Naive thymus-derived CD8-positive, alpha-beta T cell (primary cell): ENCODE data around the gene KIF6. TPM values are rescaled to one million over a fixed set of nuclear protein-coding genes. Genes with fewer than 3 reads are reported as not detected.

Source experiments
- ATAC-seq, 2 donors: fragments of 150-1000 bp; cut with Tn5 transposase in 1 of 2; sonication (Bioruptor Pico), chemical (Tn5 transposase) in 1 of 2; 1 replicate in 1 of 2; 2 replicates in 1 of 2; pipeline ENCODE4 v1.10.0; 2021; ENCODE audit warnings: mild to moderate bottlenecking in 2 of 2, moderate library complexity in 2 of 2
- POLR2A ChIA-PET: fragments of 350-600 bp; sonication (Branson Sonifier 250); formaldehyde crosslinking; loops from one replicate; lab custom pipeline; 2021; ENCODE audit warnings: antibody characterized with exemption; lab: Charles Lee
- DNase-seq, 10 donors: peaks; one replicate each; pipeline versions ENCODE4 v3.0.0 to v3.0.0-alpha.2; 2020 to 2022
- H3K27ac Mint-ChIP-seq, 10 donors: one replicate each; pipeline ENCODE4 v1.8.0; 2020 to 2022; ENCODE audit warnings: mild to moderate bottlenecking in 10 of 10, mixed read lengths in 10 of 10, moderate library complexity in 4 of 10, inconsistent platforms in 1 of 10
- H3K27me3 Mint-ChIP-seq, 5 donors: one replicate each; pipeline ENCODE4 v1.8.0; 2021 to 2022; ENCODE audit warnings: mixed read lengths in 5 of 5
- H3K36me3 Mint-ChIP-seq, 3 donors: one replicate each; pipeline ENCODE4 v1.8.0; 2020 to 2022; ENCODE audit warnings: mixed read lengths in 3 of 3, mild to moderate bottlenecking in 2 of 3, inconsistent platforms in 1 of 3
- H3K4me1 Mint-ChIP-seq, 4 donors: one replicate each; pipeline ENCODE4 v1.8.0; 2021 to 2022; ENCODE audit warnings: mixed read lengths in 4 of 4
- H3K4me3 Mint-ChIP-seq, 10 donors: one replicate each; pipeline ENCODE4 v1.8.0; 2020 to 2022; ENCODE audit warnings: mild to moderate bottlenecking in 10 of 10, mixed read lengths in 10 of 10, moderate library complexity in 6 of 10, inconsistent platforms in 1 of 10
- H3K9me3 Mint-ChIP-seq, 9 donors: one replicate each; pipeline ENCODE4 v1.8.0; 2020 to 2022; ENCODE audit warnings: mixed read lengths in 9 of 9, mild to moderate bottlenecking in 3 of 9, inconsistent platforms in 1 of 9, moderate library complexity in 1 of 9
- polyA plus RNA-seq, 3 donors: library from polyadenylated mRNA; unstranded; fragments of 300-500 nt; fragmentation: Illumina TruSeq; gene quantifications; one replicate each; pipeline ENCODE4 v1.2.3, GENCODE V29; 2021
- total RNA-seq, 8 experiments: library from RNA in 2 of 8; stranded (reverse) in 2 of 8; gene quantifications; one replicate each; pipeline ENCODE4 v1.2.3 and lab custom pipeline; 2021 to 2026

KIF6 gene
- total and polyA plus RNA-seq, 5 experiments from 2014 or later, result 0.39 TPM; not detected in 4

DNA sequence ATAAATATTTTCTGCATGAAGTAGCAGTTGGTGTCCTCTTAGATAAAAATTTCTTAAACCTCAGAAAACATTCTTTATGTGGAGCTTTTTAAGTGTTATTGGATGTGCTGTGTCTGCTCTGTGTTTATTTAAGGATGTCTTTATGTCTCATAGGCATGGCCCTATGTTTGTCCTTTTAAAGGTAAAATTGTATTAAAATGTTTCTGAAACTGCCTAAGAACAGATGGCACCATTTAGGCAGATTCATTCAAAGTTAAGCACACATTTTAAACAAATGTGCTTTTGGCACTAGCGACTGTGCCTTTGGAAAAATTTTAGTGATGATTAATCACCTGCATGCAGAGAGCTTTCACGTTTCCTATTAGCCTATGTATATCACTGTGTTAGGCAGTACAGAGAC lies 125.2 kb downstream of the KIF6 start:
- Mint-ChIP-seq H3K4me1 (no peaks in the 10 kb centered on the region), H3K27ac (no peak overlapping the region), H3K27me3 (peaks cover 8 to 35% (median 14%) of the 10 kb centered on the region in 5 donors), H3K4me3 (no peak overlapping the region), H3K9me3 (peaks cover 0 to 2% (median 0%) of the 10 kb centered on the region in 9 donors), H3K36me3 (no peaks in the 10 kb centered on the region)
- no peak for ATAC-seq
- no peak for DNase-seq
- POLR2A ChIA-PET, result no interaction called here

DNA sequence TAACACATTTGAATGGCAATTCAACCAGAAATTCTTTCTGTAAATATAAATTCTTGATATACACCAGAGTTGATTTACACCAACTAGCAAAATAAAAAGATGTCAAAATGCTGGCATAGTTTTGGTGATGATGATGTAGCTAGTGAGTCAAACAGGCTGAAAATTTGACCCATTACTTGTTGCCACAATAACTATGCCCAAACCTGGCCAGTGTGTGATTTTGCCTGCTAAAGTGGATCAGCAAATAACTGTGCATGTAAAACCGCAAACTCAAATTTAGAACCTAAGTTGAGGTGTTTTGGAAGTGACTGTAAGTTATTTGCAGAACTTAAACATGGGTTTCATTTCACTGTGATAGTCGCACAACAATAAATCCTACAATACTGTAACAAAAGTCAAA lies 125.9 kb downstream of the KIF6 start:
- Mint-ChIP-seq H3K36me3 (no peaks in the 10 kb centered on the region), H3K27ac (no peak overlapping the region), H3K27me3 (peaks cover 8 to 37% (median 16%) of the 10 kb centered on the region in 5 donors), H3K9me3 (peaks cover 0 to 2% (median 0%) of the 10 kb centered on the region in 9 donors), H3K4me3 (no peak overlapping the region), H3K4me1 (no peaks in the 10 kb centered on the region)
- POLR2A ChIA-PET, result no interaction called here
- DNase-seq (no peak), ATAC-seq (no peak)

DNA sequence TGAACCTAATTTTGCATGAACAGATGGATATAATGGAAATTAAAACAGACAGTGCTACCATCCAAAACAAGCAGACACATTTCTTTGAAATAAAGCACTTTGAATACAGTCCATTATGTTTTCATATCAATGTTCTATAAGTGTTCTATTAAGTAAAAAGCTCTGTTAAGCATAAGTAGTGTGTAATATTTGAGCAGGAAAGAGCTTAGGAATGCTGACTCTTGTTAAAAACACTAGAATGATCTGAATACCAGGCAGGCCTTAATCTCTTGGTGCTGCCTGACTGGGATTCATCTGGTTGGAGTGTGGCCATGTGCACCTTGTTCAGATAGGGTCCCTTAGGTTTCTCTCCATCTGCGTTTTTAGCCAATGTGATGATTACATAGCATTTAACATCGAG lies 130.9 kb downstream of the KIF6 start:
- H3K27ac Mint-ChIP-seq, result no peak overlapping the region
- H3K36me3 Mint-ChIP-seq, result no peaks in the 10 kb centered on the region
- H3K27me3 Mint-ChIP-seq, result peaks cover 7 to 34% (median 23%) of the 10 kb centered on the region in 5 donors
- peaks cover 0 to 1% (median 0%) of the 10 kb centered on the region in 9 donors for H3K9me3 Mint-ChIP-seq
- no peak overlapping the region for H3K4me3 Mint-ChIP-seq
- ATAC-seq (no peak), DNase-seq (no peak)
- H3K4me1 Mint-ChIP-seq, result no peaks in the 10 kb centered on the region
- POLR2A ChIA-PET, result no interaction called here

DNA sequence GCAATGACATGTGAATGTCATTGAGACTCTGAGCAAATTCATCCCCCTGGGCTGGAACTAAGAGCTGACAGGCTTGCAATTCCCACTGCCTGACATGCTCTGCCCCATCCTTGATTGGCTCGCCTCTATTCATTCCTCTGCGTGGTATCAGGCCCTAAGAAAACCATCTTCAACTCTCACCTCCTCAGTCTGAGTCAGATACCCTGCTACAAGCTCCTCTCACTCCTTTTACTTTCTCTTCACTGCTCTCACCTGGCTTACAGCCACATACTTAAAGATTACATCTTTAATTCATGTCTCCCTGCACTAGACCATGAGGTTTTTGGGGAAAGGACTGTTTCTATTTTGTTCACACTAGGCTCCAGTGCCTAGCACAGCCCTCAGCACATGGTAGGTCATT lies 131.6 kb downstream of the KIF6 start:
- ATAC-seq, result no peak
- H3K27me3 Mint-ChIP-seq, result peaks cover 7 to 34% (median 23%) of the 10 kb centered on the region in 5 donors

DNA sequence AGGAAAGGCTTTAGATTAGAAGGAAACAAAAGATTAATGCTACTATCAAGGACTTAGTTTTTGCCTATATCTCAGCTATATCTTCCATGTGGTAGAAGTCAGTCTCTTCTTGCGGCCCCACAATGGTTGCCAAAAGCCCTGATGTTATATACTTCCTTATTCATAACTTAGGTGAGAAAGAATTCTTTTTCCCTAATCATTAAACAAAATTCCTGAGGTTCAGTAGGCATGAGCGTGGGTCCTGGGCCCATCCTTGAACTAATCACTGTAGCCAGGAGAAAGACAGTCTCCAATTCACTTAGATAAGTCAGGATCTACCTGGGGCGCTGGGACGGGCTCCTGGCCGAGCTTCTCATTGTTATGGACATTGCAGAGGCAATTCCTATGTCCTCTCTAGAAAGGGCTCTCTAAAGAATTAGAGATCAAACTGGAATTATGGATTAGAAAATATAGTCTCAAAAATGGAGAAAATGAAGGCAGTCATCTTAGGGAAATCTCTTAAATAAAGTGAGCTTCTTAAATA lies 134.3 kb downstream of the KIF6 start:
- ATAC-seq, result no peak
- POLR2A ChIA-PET, result no interaction called here
- Mint-ChIP-seq H3K27me3 (peaks cover 7 to 34% (median 16%) of the 10 kb centered on the region in 5 donors), H3K36me3 (no peaks in the 10 kb centered on the region), H3K9me3 (peaks cover 0 to 1% (median 0%) of the 10 kb centered on the region in 9 donors), H3K4me1 (no peaks in the 10 kb centered on the region), H3K4me3 (no peak overlapping the region), H3K27ac (no peak overlapping the region)
- DNase-seq, result no peak

More for the DNA sequence above, 131.6 kb downstream of the KIF6 start:
- H3K36me3 Mint-ChIP-seq, result no peaks in the 10 kb centered on the region
- POLR2A ChIA-PET, result no interaction called here
- H3K27ac Mint-ChIP-seq, result no peak overlapping the region
- DNase-seq, result no peak
- H3K4me3 Mint-ChIP-seq, result no peak overlapping the region
- H3K4me1 Mint-ChIP-seq, result no peaks in the 10 kb centered on the region
- peaks cover 0 to 1% (median 0%) of the 10 kb centered on the region in 9 donors for H3K9me3 Mint-ChIP-seq

DNA sequence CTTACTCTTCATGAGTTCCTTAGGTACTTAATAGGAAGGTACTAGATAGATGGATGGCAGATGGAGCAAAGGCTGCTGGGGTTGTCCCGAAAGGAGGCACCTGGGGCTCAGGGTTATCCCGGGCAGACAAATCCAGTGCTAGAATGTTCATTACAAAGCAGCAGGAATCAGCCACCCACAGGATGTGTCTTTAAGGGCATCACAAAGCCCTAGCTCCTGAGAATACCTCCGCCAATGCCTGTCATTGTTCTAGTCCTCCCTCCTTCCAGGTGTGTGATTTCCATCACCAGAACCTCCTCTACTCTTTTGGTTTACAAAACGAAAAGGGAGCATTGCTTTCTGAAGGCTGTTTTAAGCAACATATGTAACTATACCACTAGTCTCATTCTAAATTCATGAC lies 138.1 kb downstream of the KIF6 start:
- Mint-ChIP-seq H3K9me3 (no peaks in the 10 kb centered on the region), H3K4me3 (no peak overlapping the region), H3K27me3 (peaks cover 0 to 22% (median 10%) of the 10 kb centered on the region in 5 donors), H3K36me3 (no peaks in the 10 kb centered on the region), H3K27ac (no peak overlapping the region), H3K4me1 (no peaks in the 10 kb centered on the region)
- no peak for ATAC-seq
- POLR2A ChIA-PET, result no interaction called here
- peak in 1 of 10 donors; percentile 28 for DNase-seq

DNA sequence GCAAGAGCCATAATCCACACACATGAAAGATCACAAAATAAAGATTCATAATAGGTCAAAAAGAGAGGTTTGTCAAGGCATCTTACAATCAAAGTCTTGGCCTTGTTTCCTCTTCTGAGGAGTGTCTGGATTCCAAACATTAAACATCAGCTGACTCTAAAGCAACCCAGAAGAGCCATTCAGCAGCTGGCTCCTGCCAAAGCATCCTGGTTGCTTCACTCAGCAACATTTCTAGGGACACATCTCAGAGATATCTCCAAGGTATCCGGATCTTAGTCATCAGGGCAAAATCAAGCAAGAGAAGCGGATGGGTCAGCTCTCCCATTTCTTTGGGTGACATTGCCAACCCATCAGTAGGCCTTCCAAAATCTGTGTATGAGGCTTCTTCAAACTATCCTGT lies 139.6 kb downstream of the KIF6 start:
- H3K27ac Mint-ChIP-seq, result no peak overlapping the region
- no peak for ATAC-seq

DNA sequence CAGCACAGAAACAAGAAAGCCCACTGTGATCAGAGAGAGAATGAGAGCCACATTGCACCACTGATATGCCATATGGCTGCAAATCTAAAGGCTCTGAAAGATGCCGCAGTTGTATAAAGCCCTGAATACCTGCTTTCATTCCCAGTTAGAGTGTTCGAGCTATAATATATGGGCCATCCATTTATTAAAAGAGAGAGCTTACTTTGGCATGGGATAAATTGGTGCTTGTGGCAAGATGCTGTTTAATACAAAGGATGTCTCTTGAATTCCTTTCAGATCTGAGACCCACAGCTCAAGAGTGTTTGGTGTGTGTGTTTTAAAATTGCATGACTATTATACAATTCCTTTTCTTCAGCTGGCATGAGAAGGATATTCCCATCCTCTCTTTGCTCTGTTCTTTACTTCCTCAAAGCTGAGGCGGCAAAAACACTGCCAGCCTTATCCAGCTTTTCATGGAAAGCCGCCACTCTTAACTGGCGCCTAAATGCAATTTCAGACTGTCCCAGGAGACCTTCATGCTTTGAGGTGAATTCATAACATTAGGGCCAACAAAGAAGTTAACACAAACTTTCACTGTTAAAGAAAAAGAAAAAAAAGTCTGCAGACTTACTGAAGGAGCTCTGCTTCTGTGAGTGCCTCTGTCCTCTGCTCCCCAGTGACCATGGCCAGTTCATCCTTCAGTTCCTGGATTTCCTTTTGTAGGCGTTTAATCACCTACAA lies 147.6 kb downstream of the KIF6 start:
- H3K36me3 Mint-ChIP-seq, result peaks cover 0 to 4% (median 0%) of the 10 kb centered on the region in 3 donors
- peaks cover 6 to 20% (median 10%) of the 10 kb centered on the region in 5 donors for H3K27me3 Mint-ChIP-seq
- POLR2A ChIA-PET, result no interaction called here
- ATAC-seq, result no peak
- DNase-seq, result no peak
- no peak overlapping the region for H3K27ac Mint-ChIP-seq
- no peaks in the 10 kb centered on the region for H3K4me1 Mint-ChIP-seq
- H3K9me3 Mint-ChIP-seq, result no peaks in the 10 kb centered on the region
- H3K4me3 Mint-ChIP-seq, result no peak overlapping the region

More for the DNA sequence above, 139.6 kb downstream of the KIF6 start:
- H3K9me3 Mint-ChIP-seq, result no peaks in the 10 kb centered on the region
- H3K36me3 Mint-ChIP-seq, result no peaks in the 10 kb centered on the region
- POLR2A ChIA-PET, result no interaction called here
- no peak for DNase-seq
- H3K4me1 Mint-ChIP-seq, result no peaks in the 10 kb centered on the region
- peaks cover 0 to 14% (median 9%) of the 10 kb centered on the region in 5 donors for H3K27me3 Mint-ChIP-seq
- no peak overlapping the region for H3K4me3 Mint-ChIP-seq

DNA sequence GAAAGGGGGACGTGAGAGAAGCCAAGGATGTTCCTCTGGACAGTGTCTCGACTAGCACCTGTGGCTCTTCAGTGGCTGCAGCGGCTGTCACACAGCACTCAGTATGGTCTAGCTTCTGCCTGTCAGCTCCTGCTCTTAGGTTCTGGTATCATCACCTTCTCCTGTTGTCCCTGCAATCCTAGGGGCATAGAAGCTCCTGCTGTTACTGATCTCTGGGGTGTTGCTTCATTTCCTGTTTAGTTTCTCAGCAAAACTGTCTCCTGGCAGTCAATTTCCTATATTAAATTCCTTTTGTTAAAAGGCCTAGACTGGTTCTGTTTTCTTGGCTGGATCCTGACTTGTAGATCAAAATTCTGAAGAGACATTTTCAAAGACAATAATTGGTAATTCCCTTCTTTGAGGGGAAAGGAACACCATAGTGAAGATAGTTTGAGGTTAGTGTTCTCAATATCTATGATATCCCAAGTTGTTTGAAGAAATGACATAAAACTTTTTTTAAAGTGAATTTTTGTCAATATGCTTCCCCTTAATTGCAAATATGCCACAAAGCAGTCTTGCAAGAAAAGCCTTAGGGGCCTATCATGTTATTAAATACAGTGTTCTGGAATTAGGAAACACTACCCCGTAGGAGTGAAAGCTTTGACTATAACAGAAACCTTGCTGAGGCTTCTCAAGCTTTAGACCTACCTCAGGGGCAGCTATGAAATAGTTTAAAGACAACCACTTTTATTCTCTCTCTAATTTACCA lies 148.5 kb downstream of the KIF6 start:
- ATAC-seq (no peak), DNase-seq (no peak)
- Mint-ChIP-seq H3K4me3 (no peak overlapping the region), H3K27ac (no peak overlapping the region), H3K4me1 (no peaks in the 10 kb centered on the region), H3K27me3 (peaks cover 6 to 17% (median 12%) of the 10 kb centered on the region in 5 donors), H3K9me3 (no peaks in the 10 kb centered on the region), H3K36me3 (peaks cover 0 to 4% (median 0%) of the 10 kb centered on the region in 3 donors)
- POLR2A ChIA-PET, result no interaction called here

DNA sequence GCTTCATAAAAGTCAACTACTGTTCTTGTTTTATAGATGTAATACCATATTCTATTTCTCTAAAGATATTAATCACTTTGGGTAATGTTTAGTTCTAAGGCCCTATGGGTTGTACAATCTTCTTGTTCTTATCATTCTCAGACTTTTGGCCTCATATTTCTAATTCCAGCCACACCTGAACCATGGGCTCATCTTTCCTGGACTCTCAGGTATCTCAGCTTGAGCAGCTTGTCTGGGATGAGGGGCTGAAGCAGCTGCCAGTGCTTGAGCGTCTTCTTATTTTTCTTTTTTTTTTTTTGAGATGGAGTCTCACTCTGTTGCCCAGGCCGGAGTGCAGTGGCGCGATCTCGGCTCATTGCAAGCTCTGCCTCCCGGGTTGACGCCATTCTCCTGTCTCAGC lies 150.2 kb downstream of the KIF6 start:
- no peak for ATAC-seq
- H3K4me1 Mint-ChIP-seq, result no peaks in the 10 kb centered on the region
- POLR2A ChIA-PET, result no interaction called here
- H3K27me3 Mint-ChIP-seq, result peaks cover 10 to 19% (median 12%) of the 10 kb centered on the region in 5 donors
- no peak overlapping the region for H3K4me3 Mint-ChIP-seq
- no peak for DNase-seq
- H3K27ac Mint-ChIP-seq, result no peak overlapping the region
- no peaks in the 10 kb centered on the region for H3K9me3 Mint-ChIP-seq
- peaks cover 0 to 4% (median 0%) of the 10 kb centered on the region in 3 donors for H3K36me3 Mint-ChIP-seq

DNA sequence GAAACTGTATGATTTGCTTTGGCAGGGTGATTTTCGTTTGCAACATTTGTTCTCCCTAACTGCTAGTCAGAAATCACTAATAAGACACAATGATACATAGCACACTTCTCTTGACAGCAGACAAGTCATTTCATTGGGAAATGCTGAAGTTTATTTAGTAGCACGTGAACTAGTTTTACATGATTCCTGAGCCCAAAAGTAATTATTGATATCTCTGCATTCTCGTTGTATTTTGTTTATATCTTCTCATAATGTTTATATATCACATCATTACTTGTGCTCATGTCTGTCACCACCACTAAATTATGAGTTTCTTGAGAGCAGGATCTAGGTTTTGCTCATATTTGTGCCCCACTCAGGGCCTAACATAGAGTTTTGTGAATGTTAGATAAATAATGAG lies 151.7 kb downstream of the KIF6 start:
- H3K27ac Mint-ChIP-seq, result no peak overlapping the region
- no peaks in the 10 kb centered on the region for H3K9me3 Mint-ChIP-seq
- H3K27me3 Mint-ChIP-seq, result peaks cover 8 to 20% (median 12%) of the 10 kb centered on the region in 5 donors
- ATAC-seq (no peak), DNase-seq (no peak)
- no peaks in the 10 kb centered on the region for H3K4me1 Mint-ChIP-seq
- peaks cover 0 to 4% (median 0%) of the 10 kb centered on the region in 3 donors for H3K36me3 Mint-ChIP-seq
- H3K4me3 Mint-ChIP-seq, result no peak overlapping the region
- POLR2A ChIA-PET, result no interaction called here

DNA sequence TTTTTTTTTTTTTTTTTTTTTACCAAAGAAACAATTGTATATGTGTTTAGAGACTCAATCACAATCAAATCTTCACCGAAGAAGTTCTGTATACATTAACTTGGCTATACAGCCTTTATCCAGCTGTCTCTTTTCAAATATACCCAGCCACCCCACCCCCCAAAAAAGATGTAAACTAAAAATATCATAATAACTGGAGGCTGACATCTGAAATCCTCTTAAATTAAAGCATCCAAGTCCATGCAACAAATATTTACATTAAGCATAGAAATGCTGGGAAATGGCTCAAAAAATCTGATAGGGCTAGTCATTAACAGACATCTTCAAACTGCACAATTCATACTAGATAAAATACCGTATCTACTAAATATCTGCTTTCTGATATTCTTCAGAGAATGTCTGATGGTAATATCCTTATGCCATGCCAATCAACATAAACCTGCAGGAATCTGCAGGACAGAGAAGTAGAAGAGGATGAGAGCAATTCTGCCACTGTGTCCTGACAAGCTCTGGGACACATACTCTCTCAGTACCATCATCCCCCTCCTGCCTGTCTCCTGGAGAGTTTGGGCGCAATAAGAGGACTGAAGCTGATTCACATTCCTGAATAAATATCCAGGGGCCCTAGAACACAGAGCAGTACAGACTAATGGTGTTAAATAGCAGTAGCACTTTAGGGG lies 152.4 kb downstream of the KIF6 start:
- POLR2A ChIA-PET, result no interaction called here

More for the DNA sequence above, 152.4 kb downstream of the KIF6 start:
- Mint-ChIP-seq H3K4me1 (no peaks in the 10 kb centered on the region), H3K9me3 (no peaks in the 10 kb centered on the region), H3K27me3 (peaks cover 8 to 20% (median 15%) of the 10 kb centered on the region in 5 donors), H3K27ac (no peak overlapping the region), H3K4me3 (no peak overlapping the region), H3K36me3 (peaks cover 0 to 4% (median 0%) of the 10 kb centered on the region in 3 donors)
- DNase-seq (no peak), ATAC-seq (no peak)
